Measurements from ENCODE around the gene SOX2. TPM values are rescaled to one million over a fixed set of nuclear protein-coding genes. Genes with fewer than 3 reads are reported as not detected.

SOX2 gene
- total RNA-seq, 2 donors from 2014 or later: 0.16 TPM; not detected in 1

- H3K4me1 Mint-ChIP-seq (ENCODE audit: low read depth): peaks cover 23% of the 10 kb centered on the region
- no peak overlapping the region for H3K4me3 Mint-ChIP-seq
- ATAC-seq (replicated peaks in 1 of 2) (no peak), DNase-seq (no peak)
- H3K27me3 Mint-ChIP-seq (ENCODE audit: low read depth): peaks cover 71% of the 10 kb centered on the region
- H3K9me3 Mint-ChIP-seq: no peaks in the 10 kb centered on the region
- no peak overlapping the region for H3K27ac Mint-ChIP-seq
- H3K36me3 Mint-ChIP-seq (ENCODE audit: insufficient read depth in 2 of 2): peaks cover 3 to 7% of the 10 kb centered on the region in 2 donors
Observed at GRCh38 chr3:181698263-181698954, 13.3 kb upstream of the SOX2 start.

DNA sequence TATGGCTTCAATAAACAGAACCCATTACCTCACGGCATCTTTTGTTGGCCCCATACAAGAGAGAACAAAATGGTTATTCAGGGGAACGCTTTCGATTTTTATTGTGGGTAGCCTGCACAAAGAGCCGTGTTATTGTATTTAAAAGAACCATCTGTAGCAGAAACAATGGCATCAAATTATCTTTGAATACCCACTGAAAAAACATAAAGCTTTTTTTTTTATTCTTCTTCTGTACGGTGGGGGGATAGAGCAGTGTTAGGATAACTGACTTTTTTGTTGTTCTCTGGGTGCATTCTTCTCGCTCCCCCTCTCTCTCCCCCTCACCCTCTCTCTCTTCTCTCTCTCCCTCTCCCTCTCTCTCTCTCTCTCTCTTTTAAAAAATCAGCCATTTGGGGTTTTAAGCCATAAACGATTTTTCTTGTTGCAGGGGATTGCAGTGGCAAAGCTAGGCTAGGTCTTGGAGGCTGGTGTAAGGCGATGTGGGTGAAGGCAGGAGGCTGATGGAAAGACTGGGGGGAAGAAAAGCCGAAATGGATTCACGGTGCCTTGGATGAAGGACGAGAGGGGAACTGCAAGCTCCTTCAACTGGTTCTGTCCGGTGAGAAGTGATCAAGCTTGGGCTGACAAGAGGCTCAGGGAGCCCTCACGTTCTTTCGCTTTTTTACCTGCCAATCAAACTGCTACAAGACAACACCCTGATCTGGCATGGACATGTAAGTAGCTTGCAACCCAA, 12.4 kb upstream of the SOX2 start:
- Mint-ChIP-seq H3K4me1 (ENCODE audit: low read depth) (peaks cover 23% of the 10 kb centered on the region), H3K4me3 (peak overlapping the region; percentile 69 to 84), H3K27ac (no peak overlapping the region), H3K9me3 (no peaks in the 10 kb centered on the region), H3K27me3 (ENCODE audit: low read depth) (peaks cover 80% of the 10 kb centered on the region), H3K36me3 (ENCODE audit: insufficient read depth in 2 of 2) (peaks cover 4 to 9% of the 10 kb centered on the region in 2 donors)
- DNase-seq: no peak
- ATAC-seq (replicated peaks in 1 of 2): no peak

GRCh38 chr3:181700168-181701087, 11.3 kb upstream of the SOX2 start:
- H3K9me3 Mint-ChIP-seq: no peaks in the 10 kb centered on the region
- peak overlapping the region; percentile 69 to 84 for H3K4me3 Mint-ChIP-seq
- ATAC-seq (replicated peaks in 1 of 2): peak; percentile 63 to 64
- peaks cover 4 to 9% of the 10 kb centered on the region in 2 donors for H3K36me3 Mint-ChIP-seq (ENCODE audit: insufficient read depth in 2 of 2)
- H3K27me3 Mint-ChIP-seq (ENCODE audit: low read depth): peaks cover 91% of the 10 kb centered on the region
- H3K27ac Mint-ChIP-seq: peak overlapping the region; percentile 27
- peaks cover 23% of the 10 kb centered on the region for H3K4me1 Mint-ChIP-seq (ENCODE audit: low read depth)
- DNase-seq: peak; percentile 57 to 71

DNA sequence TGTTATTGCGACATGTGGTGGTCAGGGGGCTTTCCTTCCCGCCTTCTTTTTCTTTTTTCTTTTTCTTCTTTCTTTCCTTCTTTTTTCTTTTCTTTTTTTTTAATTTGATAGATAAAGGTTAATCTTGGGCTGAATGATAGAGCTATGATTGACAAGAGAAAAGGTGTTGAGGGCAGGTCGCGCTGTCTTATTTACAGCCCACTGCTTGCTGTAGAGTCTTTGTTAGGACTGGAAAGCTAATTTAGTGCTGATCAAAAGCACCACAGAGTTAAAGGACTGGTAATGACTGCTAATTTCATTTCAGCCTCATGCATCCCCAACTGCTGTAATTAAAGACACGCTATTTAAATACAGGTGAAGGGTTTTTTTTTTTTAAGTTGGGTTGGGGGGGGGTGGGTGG, 10.6 kb upstream of the SOX2 start:
- Mint-ChIP-seq H3K4me1 (ENCODE audit: low read depth) (peaks cover 19% of the 10 kb centered on the region), H3K9me3 (no peaks in the 10 kb centered on the region), H3K27me3 (ENCODE audit: low read depth) (peaks cover 90% of the 10 kb centered on the region), H3K36me3 (ENCODE audit: insufficient read depth in 2 of 2) (peaks cover 4 to 9% of the 10 kb centered on the region in 2 donors), H3K27ac (peak overlapping the region; percentile 27), H3K4me3 (no peak overlapping the region)
- ATAC-seq (replicated peaks in 1 of 2): no peak
- DNase-seq: no peak

DNA sequence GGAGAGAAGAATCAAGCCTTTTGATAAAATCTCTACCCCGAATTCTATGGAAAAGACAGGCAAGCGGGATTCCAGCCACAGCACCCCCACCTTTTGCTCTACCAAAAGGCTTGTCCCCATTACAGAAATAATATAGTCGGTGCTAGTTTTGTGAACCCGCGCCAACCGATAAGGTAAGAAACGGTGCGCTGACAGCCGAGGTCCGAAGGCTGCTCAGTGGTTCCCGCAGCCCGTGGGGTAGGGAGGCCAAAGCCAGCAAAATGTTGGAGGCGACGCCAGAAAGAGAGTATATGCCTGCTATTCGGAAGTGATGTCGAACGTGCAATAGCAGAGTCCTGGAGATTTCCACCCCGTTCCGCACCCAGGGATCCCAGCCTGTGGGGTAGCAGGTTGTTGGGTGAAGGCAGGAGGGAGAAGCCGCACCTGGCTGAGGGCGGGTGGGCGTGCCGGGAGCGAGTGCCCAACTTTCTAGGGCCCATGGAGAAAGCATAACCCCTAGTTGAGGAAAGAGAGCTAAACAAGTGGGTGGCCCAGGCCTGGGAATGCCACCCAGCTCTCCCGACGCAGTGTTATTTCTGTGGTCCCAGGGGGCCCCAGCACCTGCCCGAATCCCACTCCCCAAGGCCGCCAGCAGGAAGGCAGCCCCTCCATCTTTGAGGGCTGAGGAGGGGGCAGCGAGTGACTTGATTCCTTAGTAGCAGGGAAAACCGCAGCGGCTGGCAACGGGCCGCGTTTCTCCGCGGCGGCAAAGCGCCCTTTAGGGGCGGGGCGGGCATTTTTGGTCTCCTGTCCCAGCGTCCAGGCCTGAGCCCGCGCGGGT, 7.9 kb upstream of the SOX2 start:
- H3K4me3 Mint-ChIP-seq: no peak overlapping the region
- DNase-seq: no peak
- peaks cover 11% of the 10 kb centered on the region for H3K4me1 Mint-ChIP-seq (ENCODE audit: low read depth)
- no peak for ATAC-seq (replicated peaks in 1 of 2)
- peaks cover 80% of the 10 kb centered on the region for H3K27me3 Mint-ChIP-seq (ENCODE audit: low read depth)
- H3K9me3 Mint-ChIP-seq: no peaks in the 10 kb centered on the region
- no peak overlapping the region for H3K27ac Mint-ChIP-seq
- H3K36me3 Mint-ChIP-seq (ENCODE audit: insufficient read depth in 2 of 2): peaks cover 2 to 5% of the 10 kb centered on the region in 2 donors

- H3K27ac Mint-ChIP-seq: no peak overlapping the region
- H3K27me3 Mint-ChIP-seq (ENCODE audit: low read depth): peaks cover 76% of the 10 kb centered on the region
- no peaks in the 10 kb centered on the region for H3K9me3 Mint-ChIP-seq
- H3K4me3 Mint-ChIP-seq: peak overlapping the region; percentile 25 to 53
- ATAC-seq (replicated peaks in 1 of 2) (no peak), DNase-seq (no peak)
- H3K4me1 Mint-ChIP-seq (ENCODE audit: low read depth): peaks cover 13% of the 10 kb centered on the region
- H3K36me3 Mint-ChIP-seq (ENCODE audit: insufficient read depth in 2 of 2): peaks cover 2 to 5% of the 10 kb centered on the region in 2 donors
Observed at GRCh38 chr3:181704421-181705085, 7.2 kb upstream of the SOX2 start.

GRCh38 chr3:181705086-181705480, 6.6 kb upstream of the SOX2 start:
- Mint-ChIP-seq H3K4me1 (ENCODE audit: low read depth) (peaks cover 19% of the 10 kb centered on the region), H3K27ac (no peak overlapping the region), H3K4me3 (no peak overlapping the region), H3K36me3 (ENCODE audit: insufficient read depth in 2 of 2) (peaks cover 2 to 5% of the 10 kb centered on the region in 2 donors), H3K9me3 (no peaks in the 10 kb centered on the region), H3K27me3 (ENCODE audit: low read depth) (peaks cover 76% of the 10 kb centered on the region)
- ATAC-seq (replicated peaks in 1 of 2): no peak
- no peak for DNase-seq

DNA sequence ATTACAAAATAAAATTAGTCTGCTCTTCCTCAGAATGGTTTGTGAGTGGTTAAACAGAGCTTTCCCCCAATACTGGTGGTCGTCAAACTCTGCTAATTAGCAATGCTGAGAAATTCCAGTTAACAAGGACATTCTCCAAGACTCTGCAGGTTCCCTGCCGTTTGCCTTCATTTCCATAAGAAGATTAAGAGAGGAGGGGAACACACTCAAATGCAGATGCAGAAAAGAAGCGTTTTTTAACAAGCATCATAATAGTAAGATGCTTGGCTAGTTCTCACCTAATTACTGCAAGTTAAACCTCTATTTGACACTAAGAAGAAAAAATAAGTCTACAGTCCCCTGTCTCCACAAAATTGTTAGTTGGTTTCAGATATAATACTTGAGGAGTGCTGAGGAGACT, 3.7 kb upstream of the SOX2 start:
- no peak overlapping the region for H3K4me3 Mint-ChIP-seq
- peaks cover 7% of the 10 kb centered on the region for H3K4me1 Mint-ChIP-seq (ENCODE audit: low read depth)
- DNase-seq (no peak), ATAC-seq (replicated peaks in 1 of 2) (no peak)
- H3K27ac Mint-ChIP-seq: no peak overlapping the region
- peaks cover 61% of the 10 kb centered on the region for H3K27me3 Mint-ChIP-seq (ENCODE audit: low read depth)
- no peaks in the 10 kb centered on the region for H3K9me3 Mint-ChIP-seq
- H3K36me3 Mint-ChIP-seq (ENCODE audit: insufficient read depth in 2 of 2): peaks cover 2 to 5% of the 10 kb centered on the region in 2 donors

GRCh38 chr3:181709537-181710279, 2.0 kb upstream of the SOX2 start:
- Mint-ChIP-seq H3K36me3 (ENCODE audit: insufficient read depth in 2 of 2) (peaks cover 3 to 4% of the 10 kb centered on the region in 2 donors), H3K4me1 (ENCODE audit: low read depth) (peaks cover 7% of the 10 kb centered on the region), H3K4me3 (peak overlapping the region; percentile 61 to 74), H3K27ac (peak overlapping the region; percentile 45), H3K9me3 (no peaks in the 10 kb centered on the region), H3K27me3 (ENCODE audit: low read depth) (peaks cover 61% of the 10 kb centered on the region)
- ATAC-seq (replicated peaks in 1 of 2): no peak
- DNase-seq: peak; percentile 69 to 78

- Mint-ChIP-seq H3K27ac (no peak overlapping the region), H3K36me3 (ENCODE audit: insufficient read depth in 2 of 2) (peaks cover 3 to 5% of the 10 kb centered on the region in 2 donors), H3K9me3 (peaks cover 0 to 2% of the 10 kb centered on the region in 2 donors), H3K27me3 (ENCODE audit: low read depth) (peaks cover 61% of the 10 kb centered on the region), H3K4me1 (ENCODE audit: low read depth) (peaks cover 13% of the 10 kb centered on the region), H3K4me3 (no peak overlapping the region)
- ATAC-seq (replicated peaks in 1 of 2): peak in 1 of 2 donors; percentile 24
- no peak for DNase-seq
Observed at GRCh38 chr3:181710345-181711291, 1.1 kb upstream of the SOX2 start.

DNA sequence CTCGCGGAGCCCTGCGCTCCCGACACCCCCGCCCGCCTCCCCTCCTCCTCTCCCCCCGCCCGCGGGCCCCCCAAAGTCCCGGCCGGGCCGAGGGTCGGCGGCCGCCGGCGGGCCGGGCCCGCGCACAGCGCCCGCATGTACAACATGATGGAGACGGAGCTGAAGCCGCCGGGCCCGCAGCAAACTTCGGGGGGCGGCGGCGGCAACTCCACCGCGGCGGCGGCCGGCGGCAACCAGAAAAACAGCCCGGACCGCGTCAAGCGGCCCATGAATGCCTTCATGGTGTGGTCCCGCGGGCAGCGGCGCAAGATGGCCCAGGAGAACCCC, 464 bp downstream of the SOX2 start:
- Mint-ChIP-seq H3K4me1 (ENCODE audit: low read depth) (peaks cover 13% of the 10 kb centered on the region), H3K36me3 (ENCODE audit: insufficient read depth in 2 of 2) (peaks cover 3 to 9% of the 10 kb centered on the region in 2 donors), H3K27me3 (ENCODE audit: low read depth) (peaks cover 70% of the 10 kb centered on the region), H3K9me3 (peaks cover 0 to 2% of the 10 kb centered on the region in 2 donors), H3K4me3 (peak overlapping the region; percentile 60 to 64), H3K27ac (no peak overlapping the region)
- no peak for ATAC-seq (replicated peaks in 1 of 2)
- DNase-seq: no peak

All from activated T-cell treated with anti-CD3 and anti-CD28 coated beads, Interleukin-2, amount 50 U/mL, for 72 hours (primary cell).